MM.1S (cell line): Measurements from ENCODE around the gene ASCC3.

ENCODE experiments used
- DNase-seq: peaks from one replicate; pipeline ENCODE4 v3.0.0-alpha.2; 2015
- H2AFZ ChIP-seq: fragments of 300-600 bp; sonication (generic); 2 replicates; pipeline ENCODE4 v1.6.0; 2016; ENCODE audit warnings: antibody characterized with exemption, low read length
- H3F3A ChIP-seq: fragments of 300-600 bp; sonication (generic); 2 replicates; pipeline ENCODE4 v1.6.1; 2016; ENCODE audit warnings: mild to moderate bottlenecking, antibody characterized with exemption, low read length, moderate library complexity, mixed read lengths; ENCODE audit not compliant: insufficient read depth
- H3K27ac ChIP-seq: fragments of 300-600 bp; sonication (generic); 2 replicates; pipeline ENCODE4 v1.5.1; 2016; ENCODE audit warnings: mild to moderate bottlenecking, low read length
- H3K27me3 ChIP-seq: fragments of 300-600 bp; sonication (generic); replicated peaks from 2 replicates; pipeline ENCODE4 v1.6.0; 2016; ENCODE audit warnings: low read length; ENCODE audit not compliant: insufficient read depth
- H3K36me3 ChIP-seq: fragments of 300-600 bp; sonication (generic); replicated peaks from 2 replicates; pipeline ENCODE4 v1.6.1; 2016; ENCODE audit warnings: mild to moderate bottlenecking, low read length, mixed read lengths; ENCODE audit not compliant: insufficient read depth
- H3K4me1 ChIP-seq: fragments of 300-600 bp; sonication (generic); 2 replicates; pipeline ENCODE4 v1.6.1; 2016; ENCODE audit warnings: low read length, mixed read lengths
- H3K4me2 ChIP-seq: fragments of 300-600 bp; sonication (generic); 2 replicates; pipeline ENCODE4 v1.6.0; 2016; ENCODE audit warnings: low read depth, low read length
- H3K4me3 ChIP-seq: fragments of 300-600 bp; sonication (generic); 2 replicates; pipeline ENCODE4 v1.5.1; 2016; ENCODE audit warnings: low read length, mixed read lengths
- H3K79me2 ChIP-seq: fragments of 300-600 bp; sonication (generic); 2 replicates; pipeline ENCODE4 v1.6.1; 2016; ENCODE audit warnings: mixed run types, low read length, mixed read lengths
- H3K9ac ChIP-seq: fragments of 300-600 bp; sonication (generic); 2 replicates; pipeline ENCODE4 v1.6.1; 2016; ENCODE audit warnings: low read length, mixed read lengths
- H3K9me2 ChIP-seq: fragments of 300-600 bp; sonication (generic); replicated peaks from 2 replicates; pipeline ENCODE4 v1.6.1; 2016; ENCODE audit warnings: mild to moderate bottlenecking, low read length, mixed read lengths; ENCODE audit not compliant: insufficient read depth
- H3K9me3 ChIP-seq: fragments of 300-600 bp; sonication (generic); replicated peaks from 2 replicates; pipeline ENCODE4 v1.6.1; 2016; ENCODE audit warnings: mild to moderate bottlenecking, low read length, mixed read lengths; ENCODE audit not compliant: insufficient read depth
- H4K20me1 ChIP-seq: fragments of 300-600 bp; sonication (generic); 2 replicates; pipeline ENCODE4 v1.6.1; 2016; ENCODE audit warnings: mild to moderate bottlenecking, low read length, moderate library complexity, mixed read lengths; ENCODE audit not compliant: insufficient read depth
- EZH2 ChIP-seq: fragments of 300-600 bp; sonication (generic); optimal IDR thresholded peaks from 2 replicates; pipeline ENCODE3; 2017; ENCODE audit warnings: low read depth, mild to moderate bottlenecking, antibody characterized with exemption, low read length, mixed read lengths
- EZH2phosphoT487 ChIP-seq: fragments of 300-600 bp; sonication (generic); IDR thresholded peaks from 2 replicates; pipeline ENCODE4 v1.6.1; 2018; ENCODE audit warnings: antibody characterized with exemption, low read length
- TF ChIP-seq, protein P1 (sequence below): fragments of 300-600 bp; sonication (generic); IDR thresholded peaks from 2 replicates; pipeline ENCODE4 v1.5.1; 2016; ENCODE audit warnings: antibody characterized with exemption, low read length, mixed read lengths

The ASCC3 gene

DNA sequence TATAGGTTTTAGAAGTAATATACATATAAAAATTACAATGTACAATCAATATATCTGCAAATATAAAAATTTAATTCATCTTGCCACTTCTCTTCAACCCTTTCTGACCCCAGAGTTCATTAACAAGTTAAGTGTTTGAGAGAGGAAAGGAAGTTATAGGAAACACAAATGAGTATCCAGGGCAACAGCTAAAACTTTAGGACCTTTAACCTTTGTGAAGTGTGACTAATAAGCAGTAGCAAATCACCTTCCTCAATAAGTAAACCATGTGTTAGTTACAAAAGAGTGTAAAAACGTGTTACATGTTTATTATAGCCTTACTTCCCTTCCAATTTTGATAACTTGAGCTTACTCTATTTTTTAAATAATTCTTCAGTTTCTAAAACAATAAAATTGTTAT lies 343.0 kb downstream of the ASCC3 start:
- H3K4me3 ChIP-seq = no peak overlapping the region
- H3K79me2 ChIP-seq = no peaks in the 10 kb centered on the region
- no peaks in the 10 kb centered on the region for H3K9me3 ChIP-seq
- H3K4me2 ChIP-seq = no peak overlapping the region
- no peak overlapping the region for H2AFZ ChIP-seq
- no peaks in the 10 kb centered on the region for H3K4me1 ChIP-seq
- no peaks in the 10 kb centered on the region for H3K36me3 ChIP-seq
- H3K27ac ChIP-seq = no peak overlapping the region
- TF ChIP-seq EZH2 = no peak
- TF ChIP-seq EZH2phosphoT487 = no peak
- TF ChIP-seq, protein P1, sequence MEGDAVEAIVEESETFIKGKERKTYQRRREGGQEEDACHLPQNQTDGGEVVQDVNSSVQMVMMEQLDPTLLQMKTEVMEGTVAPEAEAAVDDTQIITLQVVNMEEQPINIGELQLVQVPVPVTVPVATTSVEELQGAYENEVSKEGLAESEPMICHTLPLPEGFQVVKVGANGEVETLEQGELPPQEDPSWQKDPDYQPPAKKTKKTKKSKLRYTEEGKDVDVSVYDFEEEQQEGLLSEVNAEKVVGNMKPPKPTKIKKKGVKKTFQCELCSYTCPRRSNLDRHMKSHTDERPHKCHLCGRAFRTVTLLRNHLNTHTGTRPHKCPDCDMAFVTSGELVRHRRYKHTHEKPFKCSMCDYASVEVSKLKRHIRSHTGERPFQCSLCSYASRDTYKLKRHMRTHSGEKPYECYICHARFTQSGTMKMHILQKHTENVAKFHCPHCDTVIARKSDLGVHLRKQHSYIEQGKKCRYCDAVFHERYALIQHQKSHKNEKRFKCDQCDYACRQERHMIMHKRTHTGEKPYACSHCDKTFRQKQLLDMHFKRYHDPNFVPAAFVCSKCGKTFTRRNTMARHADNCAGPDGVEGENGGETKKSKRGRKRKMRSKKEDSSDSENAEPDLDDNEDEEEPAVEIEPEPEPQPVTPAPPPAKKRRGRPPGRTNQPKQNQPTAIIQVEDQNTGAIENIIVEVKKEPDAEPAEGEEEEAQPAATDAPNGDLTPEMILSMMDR = no peak
- H3F3A ChIP-seq = no peaks in the 10 kb centered on the region
- no peak for DNase-seq
- no peaks in the 10 kb centered on the region for H4K20me1 ChIP-seq
- H3K9me2 ChIP-seq = no peaks in the 10 kb centered on the region
- H3K27me3 ChIP-seq = no peaks in the 10 kb centered on the region
- H3K9ac ChIP-seq = no peak overlapping the region

DNA sequence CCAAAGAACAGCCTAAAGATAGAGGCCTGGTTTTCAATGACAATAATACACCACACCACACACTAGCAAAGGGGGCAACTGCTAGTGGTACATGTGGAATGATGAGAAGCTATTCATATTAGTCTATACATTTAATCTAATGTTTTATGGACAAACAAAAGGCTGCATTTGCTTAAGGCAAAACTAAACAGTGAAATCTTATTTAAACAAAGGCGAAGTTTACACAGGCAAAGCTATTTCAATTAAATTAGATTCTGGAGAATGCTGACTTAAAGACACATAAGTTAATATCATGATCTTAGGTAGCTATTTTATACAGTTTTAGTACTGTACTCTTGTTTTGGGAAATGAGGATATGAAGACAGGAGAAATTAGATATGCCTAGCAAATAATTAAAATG lies 362.5 kb downstream of the ASCC3 start:
- no peak overlapping the region for H3K4me2 ChIP-seq
- no peaks in the 10 kb centered on the region for H3K36me3 ChIP-seq
- H3K27ac ChIP-seq = no peak overlapping the region
- H3K79me2 ChIP-seq = no peaks in the 10 kb centered on the region
- H3K4me1 ChIP-seq = no peaks in the 10 kb centered on the region
- no peak for DNase-seq
- H3K27me3 ChIP-seq = no peaks in the 10 kb centered on the region
- no peaks in the 10 kb centered on the region for H3K9me3 ChIP-seq
- no peaks in the 10 kb centered on the region for H4K20me1 ChIP-seq
- no peaks in the 10 kb centered on the region for H3F3A ChIP-seq
- H2AFZ ChIP-seq = no peak overlapping the region
- no peaks in the 10 kb centered on the region for H3K9me2 ChIP-seq
- H3K4me3 ChIP-seq = no peak overlapping the region
- no peak for TF ChIP-seq EZH2phosphoT487
- no peak overlapping the region for H3K9ac ChIP-seq

DNA sequence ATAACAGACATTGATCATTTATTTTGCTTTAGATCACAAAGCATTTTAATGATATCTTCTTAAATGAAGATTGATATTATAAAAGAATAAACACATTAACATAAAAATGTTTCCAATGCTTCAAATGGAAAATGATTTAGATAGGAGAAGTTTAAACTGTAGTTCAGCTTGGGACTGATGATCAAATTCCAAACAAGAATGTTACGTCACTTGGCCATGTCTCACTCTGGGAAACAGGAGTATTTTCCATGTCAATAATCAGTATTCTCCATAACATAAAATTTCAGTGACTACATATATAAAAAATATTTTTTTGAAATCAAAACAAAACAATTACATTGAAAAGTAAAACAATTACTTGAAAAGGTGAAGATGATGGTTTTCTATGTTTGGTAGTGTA lies 363.5 kb downstream of the ASCC3 start:
- Histone ChIP-seq H3K36me3 (no peaks in the 10 kb centered on the region), H3K27ac (no peak overlapping the region), H3K27me3 (no peaks in the 10 kb centered on the region), H3K4me3 (no peak overlapping the region), H3K9me3 (no peaks in the 10 kb centered on the region), H3K9me2 (no peaks in the 10 kb centered on the region), H2AFZ (no peak overlapping the region), H3K79me2 (no peaks in the 10 kb centered on the region), H4K20me1 (no peaks in the 10 kb centered on the region), H3K9ac (no peak overlapping the region), H3K4me1 (no peaks in the 10 kb centered on the region), H3K4me2 (no peak overlapping the region), H3F3A (no peaks in the 10 kb centered on the region)
- DNase-seq = no peak
- TF ChIP-seq EZH2phosphoT487 = no peak
- TF ChIP-seq, protein P1 = no peak
- no peak for TF ChIP-seq EZH2

DNA sequence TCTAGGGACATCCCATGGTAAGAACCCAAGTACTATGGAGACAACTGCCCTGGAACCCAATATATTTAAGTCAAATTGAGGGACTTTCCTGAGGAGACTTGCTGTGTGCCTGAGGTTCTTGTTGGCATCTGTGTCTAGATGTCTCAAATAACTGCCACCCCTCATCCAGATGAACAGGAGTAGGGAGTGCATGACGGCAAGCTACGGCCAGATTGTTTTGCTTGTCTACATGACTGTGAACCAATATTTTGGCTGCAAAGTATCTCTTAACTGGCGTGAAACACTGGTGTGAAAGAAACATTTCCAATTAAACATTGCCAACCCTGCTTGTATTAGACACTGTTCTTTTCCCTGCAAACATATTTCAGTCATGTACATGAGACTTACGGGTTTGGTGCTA lies 364.0 kb downstream of the ASCC3 start:
- Histone ChIP-seq H3K9me2 (no peaks in the 10 kb centered on the region), H3K9ac (no peak overlapping the region), H4K20me1 (no peaks in the 10 kb centered on the region), H3K79me2 (no peaks in the 10 kb centered on the region), H3F3A (no peaks in the 10 kb centered on the region), H3K36me3 (no peaks in the 10 kb centered on the region), H3K9me3 (no peaks in the 10 kb centered on the region), H3K4me3 (no peak overlapping the region), H2AFZ (no peak overlapping the region), H3K4me1 (no peaks in the 10 kb centered on the region), H3K27me3 (no peaks in the 10 kb centered on the region), H3K27ac (no peak overlapping the region), H3K4me2 (no peak overlapping the region)
- no peak for DNase-seq
- TF ChIP-seq, protein P1 = no peak
- TF ChIP-seq EZH2phosphoT487 = no peak
- no peak for TF ChIP-seq EZH2
